ENCODE measurements around the gene AUTS2. TPM values are rescaled to one million over a fixed set of nuclear protein-coding genes. Genes with fewer than 3 reads are reported as not detected.

AUTS2 gene
- polyA plus RNA-seq, 1 donor (not counting 4 experiments of a cell fraction or from before 2014, with no cell fraction given), result 4.7 TPM

- dilution Hi-C loops (cut with MboI; ENCODE audit: extremely low pct_ligation_motif_present, low sequenced_read_pairs), result no loop called here
- H2AFZ ChIP-seq (ENCODE audit: control insufficient read depth, low read length), result no peak overlapping the region
- H3K36me3 ChIP-seq (ENCODE audit: control insufficient read depth in 2 of 2, extremely low read depth in 1 of 2, insufficient read depth in 2 of 2, low read length in 2 of 2), result no peaks in the 10 kb centered on the region
- H3K79me2 ChIP-seq (ENCODE audit: control insufficient read depth, insufficient read depth, low read length), result no peaks in the 10 kb centered on the region
- no peaks in the 10 kb centered on the region for H3K9me3 ChIP-seq (ENCODE audit: control insufficient read depth, low read depth, low read length)
- H3K4me3 ChIP-seq (ENCODE audit: control insufficient read depth in 2 of 3, extremely low read depth in 1 of 3, insufficient read depth in 2 of 3, low read depth in 1 of 3, low read length in 3 of 3), result no peak overlapping the region
- peaks cover 27% of the 10 kb centered on the region for H3K4me1 ChIP-seq (ENCODE audit: control insufficient read depth, extremely low read depth, insufficient read depth, low read length)
- H3K9ac ChIP-seq (ENCODE audit: control insufficient read depth, extremely low read depth, insufficient read depth, low read length), result no peak overlapping the region
- no peaks in the 10 kb centered on the region for H4K20me1 ChIP-seq (ENCODE audit: control insufficient read depth, extremely low read depth, insufficient read depth, low read length)
- peak; percentile 46 for DNase-seq (ENCODE audit: low read depth, low spot score)
- TF ChIP-seq, protein P1, sequence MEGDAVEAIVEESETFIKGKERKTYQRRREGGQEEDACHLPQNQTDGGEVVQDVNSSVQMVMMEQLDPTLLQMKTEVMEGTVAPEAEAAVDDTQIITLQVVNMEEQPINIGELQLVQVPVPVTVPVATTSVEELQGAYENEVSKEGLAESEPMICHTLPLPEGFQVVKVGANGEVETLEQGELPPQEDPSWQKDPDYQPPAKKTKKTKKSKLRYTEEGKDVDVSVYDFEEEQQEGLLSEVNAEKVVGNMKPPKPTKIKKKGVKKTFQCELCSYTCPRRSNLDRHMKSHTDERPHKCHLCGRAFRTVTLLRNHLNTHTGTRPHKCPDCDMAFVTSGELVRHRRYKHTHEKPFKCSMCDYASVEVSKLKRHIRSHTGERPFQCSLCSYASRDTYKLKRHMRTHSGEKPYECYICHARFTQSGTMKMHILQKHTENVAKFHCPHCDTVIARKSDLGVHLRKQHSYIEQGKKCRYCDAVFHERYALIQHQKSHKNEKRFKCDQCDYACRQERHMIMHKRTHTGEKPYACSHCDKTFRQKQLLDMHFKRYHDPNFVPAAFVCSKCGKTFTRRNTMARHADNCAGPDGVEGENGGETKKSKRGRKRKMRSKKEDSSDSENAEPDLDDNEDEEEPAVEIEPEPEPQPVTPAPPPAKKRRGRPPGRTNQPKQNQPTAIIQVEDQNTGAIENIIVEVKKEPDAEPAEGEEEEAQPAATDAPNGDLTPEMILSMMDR (optimal IDR thresholded peaks at IDR 0.05 in 1 of 3, IDR thresholded peaks at IDR 0.05 in 1 of 3, conservative IDR thresholded peaks at IDR 0.05 in 1 of 3; ENCODE audit: extremely low read depth in 1 of 3, insufficient read depth in 2 of 3, low read length in 3 of 3), result no peak
- TF ChIP-seq EZH2 (IDR thresholded peaks at IDR 0.05; ENCODE audit: low read length), result no peak
- H3K4me2 ChIP-seq (ENCODE audit: control insufficient read depth, extremely low read depth, insufficient read depth, low read depth, low read length), result peak overlapping the region; percentile 40
- H3K27me3 ChIP-seq (ENCODE audit: control insufficient read depth, extremely low read depth, insufficient read depth, low read length), result no peaks in the 10 kb centered on the region
- peak overlapping the region; percentile 27 for H3K27ac ChIP-seq (ENCODE audit: control insufficient read depth, insufficient read depth, low read length)
- no peaks in the 10 kb centered on the region for H3K9me1 ChIP-seq (ENCODE audit: control insufficient read depth, extremely low read depth, insufficient read depth, low read length)
- FAIRE-seq, result peak; percentile 100
Observed at GRCh38 chr7:70325509-70326101, 727.3 kb downstream of the AUTS2 start.

- Histone ChIP-seq H3K4me2 (ENCODE audit: control insufficient read depth, extremely low read depth, insufficient read depth, low read depth, low read length) (no peak overlapping the region), H3K9ac (ENCODE audit: control insufficient read depth, extremely low read depth, insufficient read depth, low read length) (no peak overlapping the region), H3K36me3 (ENCODE audit: control insufficient read depth in 2 of 2, extremely low read depth in 1 of 2, insufficient read depth in 2 of 2, low read length in 2 of 2) (no peaks in the 10 kb centered on the region), H3K4me3 (ENCODE audit: control insufficient read depth in 2 of 3, extremely low read depth in 1 of 3, insufficient read depth in 2 of 3, low read depth in 1 of 3, low read length in 3 of 3) (no peak overlapping the region), H3K79me2 (ENCODE audit: control insufficient read depth, insufficient read depth, low read length) (no peaks in the 10 kb centered on the region), H4K20me1 (ENCODE audit: control insufficient read depth, extremely low read depth, insufficient read depth, low read length) (no peaks in the 10 kb centered on the region), H3K27ac (ENCODE audit: control insufficient read depth, insufficient read depth, low read length) (no peak overlapping the region), H3K4me1 (ENCODE audit: control insufficient read depth, extremely low read depth, insufficient read depth, low read length) (no peaks in the 10 kb centered on the region), H3K9me1 (ENCODE audit: control insufficient read depth, extremely low read depth, insufficient read depth, low read length) (no peaks in the 10 kb centered on the region), H3K9me3 (ENCODE audit: control insufficient read depth, low read depth, low read length) (no peaks in the 10 kb centered on the region), H2AFZ (ENCODE audit: control insufficient read depth, low read length) (no peak overlapping the region), H3K27me3 (ENCODE audit: control insufficient read depth, extremely low read depth, insufficient read depth, low read length) (no peaks in the 10 kb centered on the region)
- DNase-seq (ENCODE audit: low read depth, low spot score), result no peak
- dilution Hi-C loops (cut with MboI; ENCODE audit: extremely low pct_ligation_motif_present, low sequenced_read_pairs), result no loop called here
- FAIRE-seq, result no peak
- TF ChIP-seq, protein P1 (optimal IDR thresholded peaks at IDR 0.05 in 1 of 3, IDR thresholded peaks at IDR 0.05 in 1 of 3, conservative IDR thresholded peaks at IDR 0.05 in 1 of 3; ENCODE audit: extremely low read depth in 1 of 3, insufficient read depth in 2 of 3, low read length in 3 of 3), result no peak
- no peak for TF ChIP-seq EZH2 (IDR thresholded peaks at IDR 0.05; ENCODE audit: low read length)
Observed at GRCh38 chr7:70334295-70334694, 736.0 kb downstream of the AUTS2 start.
